ENCODE data around the gene DGKQ.

The DGKQ gene

DNA sequence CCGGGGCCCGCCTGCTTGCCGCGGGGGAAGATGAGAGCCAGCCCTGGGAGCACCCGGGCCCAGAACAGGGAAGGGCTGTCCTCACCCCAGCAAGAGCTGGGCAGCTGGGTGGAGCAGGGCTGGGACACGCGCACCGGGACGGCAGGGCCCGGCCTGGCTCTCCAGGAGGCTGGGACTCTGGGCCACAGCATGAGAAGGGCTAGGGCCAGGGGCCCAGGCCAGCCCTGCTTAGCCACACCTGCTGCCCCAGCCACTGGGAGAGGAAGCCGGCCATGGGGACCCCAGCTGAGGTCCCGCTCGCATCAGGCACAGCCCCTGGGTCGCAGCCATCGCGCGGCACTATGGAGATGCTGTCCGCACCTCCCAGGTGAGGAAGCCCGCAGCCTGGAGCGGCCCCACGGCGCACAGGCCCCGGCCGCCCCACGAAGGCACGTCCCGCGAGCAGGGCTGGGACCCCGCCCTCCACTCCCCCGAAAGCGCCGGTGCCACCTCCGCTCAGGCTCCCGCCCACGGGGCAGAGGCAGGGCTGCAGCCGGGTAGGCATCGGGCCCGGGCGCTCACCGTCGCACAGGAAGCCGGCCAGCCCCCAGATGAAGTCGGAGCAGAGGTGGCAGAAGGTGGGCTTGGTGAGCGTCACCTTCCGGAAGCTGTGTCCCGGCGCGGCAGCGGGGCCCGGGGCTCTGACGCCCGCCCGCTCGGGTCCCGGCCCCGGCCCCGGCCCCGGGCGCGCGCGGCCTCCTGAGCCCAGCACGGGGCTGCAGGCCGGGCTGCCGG is 531 bp downstream of the DGKQ start:
- DNase-seq, result peak; percentile 55

DNA sequence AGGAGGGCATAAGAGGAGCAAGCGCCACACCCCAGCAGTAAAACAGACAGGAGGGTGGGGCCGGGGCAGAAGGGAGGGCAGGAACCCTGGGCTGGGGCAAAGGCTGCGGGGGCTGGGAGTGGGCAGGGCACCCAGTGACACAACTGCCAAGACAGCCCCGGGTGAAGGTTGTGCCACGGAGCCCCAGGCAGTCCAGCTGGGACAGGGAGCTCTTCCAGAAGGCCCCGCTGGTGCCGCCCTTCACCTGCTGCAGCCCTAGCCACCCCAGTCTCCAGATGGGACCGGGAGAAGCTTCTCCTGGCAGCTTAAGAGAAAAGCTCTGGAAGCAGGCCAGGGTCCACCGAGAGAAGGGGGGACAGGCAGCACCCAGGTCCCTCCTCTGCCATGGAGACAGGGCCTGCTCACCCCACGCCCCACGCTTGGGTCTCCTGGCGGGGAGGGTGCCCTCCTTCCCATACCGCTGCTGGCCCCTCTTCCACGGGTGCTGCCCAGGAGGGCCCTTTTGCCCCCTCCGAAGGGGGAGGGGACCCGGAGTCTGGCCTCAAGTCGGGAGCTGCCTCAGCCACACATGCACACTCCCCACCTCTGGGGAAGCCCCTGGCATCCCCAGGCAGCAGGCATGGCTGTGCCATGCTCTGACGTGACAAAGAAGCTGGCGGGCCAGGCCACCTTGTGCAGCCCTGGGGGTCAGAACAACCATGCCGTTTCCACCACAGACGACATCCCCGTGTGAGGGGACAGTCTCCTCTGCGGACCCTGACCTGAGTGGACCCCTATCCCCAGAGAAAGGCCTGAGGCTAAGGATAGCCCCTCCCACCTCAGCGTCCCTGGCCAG is 1.5 kb downstream of the DGKQ start:
- DNase-seq, result no peak

DNA sequence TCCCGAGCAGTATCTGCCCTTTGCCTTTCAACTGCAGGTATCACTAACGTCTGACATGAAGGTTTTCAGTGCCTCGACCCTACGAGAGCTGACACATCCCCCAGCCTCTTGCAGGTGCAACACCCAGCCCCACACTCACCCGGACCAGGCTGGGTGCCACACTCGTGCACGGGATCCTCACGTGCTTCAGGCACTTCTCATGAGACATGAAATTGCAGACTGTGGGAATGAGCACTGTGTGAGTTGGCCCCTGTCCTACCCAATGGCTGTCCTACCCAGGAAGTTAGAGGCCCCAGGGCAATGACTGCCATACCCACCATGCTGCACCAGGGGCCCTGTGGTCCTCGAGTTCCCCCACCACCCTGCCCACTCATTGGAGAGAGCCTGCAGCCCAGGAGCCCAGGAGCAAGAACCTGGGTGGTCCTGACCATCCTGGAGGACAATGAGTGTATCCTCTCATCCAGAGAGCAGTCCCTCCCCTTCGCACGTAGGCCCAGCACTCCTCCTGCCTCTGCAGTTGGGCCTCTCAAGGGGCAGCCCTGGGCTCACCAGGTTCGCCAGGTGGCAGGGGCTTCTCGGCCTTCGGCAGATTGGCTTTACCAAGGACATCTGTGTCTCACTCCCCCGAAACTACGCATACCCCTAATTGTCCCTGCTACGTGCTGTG is 2.4 kb downstream of the DGKQ start:
- no peak for DNase-seq

DNA sequence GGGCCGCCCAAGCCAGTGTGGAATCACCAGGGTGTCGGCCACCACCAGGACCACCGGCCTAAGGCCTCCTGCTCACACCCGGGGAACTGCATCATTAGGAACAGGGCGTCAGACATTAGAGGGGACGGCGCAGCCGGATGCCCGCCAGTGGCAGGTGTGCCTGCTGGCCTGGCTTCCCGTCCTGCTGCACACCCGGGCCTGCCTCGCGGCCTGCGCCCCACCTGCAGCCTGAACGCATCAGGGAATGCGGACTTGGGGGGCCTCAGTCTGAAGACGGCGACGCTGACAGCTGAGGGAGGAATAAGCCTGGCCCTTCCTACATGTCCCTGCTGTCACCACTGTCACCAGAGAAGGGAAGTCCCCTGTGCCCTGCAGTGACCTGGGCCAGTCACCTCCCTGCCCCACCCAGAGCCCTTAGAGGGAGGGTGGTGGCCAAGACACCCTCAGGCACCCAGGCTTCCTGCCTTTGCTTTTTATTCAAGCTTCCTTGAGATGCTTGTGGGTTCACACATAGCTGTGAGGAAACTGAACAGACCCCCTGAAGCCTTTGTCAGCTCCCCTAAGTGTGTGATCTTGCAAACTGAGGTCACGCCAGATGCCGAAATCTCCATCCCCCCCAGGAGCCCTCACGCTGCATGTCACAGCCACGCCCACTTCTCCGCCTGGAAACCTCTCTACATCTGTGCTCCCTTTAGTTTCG is 3.2 kb downstream of the DGKQ start:
- no peak for DNase-seq

DNA sequence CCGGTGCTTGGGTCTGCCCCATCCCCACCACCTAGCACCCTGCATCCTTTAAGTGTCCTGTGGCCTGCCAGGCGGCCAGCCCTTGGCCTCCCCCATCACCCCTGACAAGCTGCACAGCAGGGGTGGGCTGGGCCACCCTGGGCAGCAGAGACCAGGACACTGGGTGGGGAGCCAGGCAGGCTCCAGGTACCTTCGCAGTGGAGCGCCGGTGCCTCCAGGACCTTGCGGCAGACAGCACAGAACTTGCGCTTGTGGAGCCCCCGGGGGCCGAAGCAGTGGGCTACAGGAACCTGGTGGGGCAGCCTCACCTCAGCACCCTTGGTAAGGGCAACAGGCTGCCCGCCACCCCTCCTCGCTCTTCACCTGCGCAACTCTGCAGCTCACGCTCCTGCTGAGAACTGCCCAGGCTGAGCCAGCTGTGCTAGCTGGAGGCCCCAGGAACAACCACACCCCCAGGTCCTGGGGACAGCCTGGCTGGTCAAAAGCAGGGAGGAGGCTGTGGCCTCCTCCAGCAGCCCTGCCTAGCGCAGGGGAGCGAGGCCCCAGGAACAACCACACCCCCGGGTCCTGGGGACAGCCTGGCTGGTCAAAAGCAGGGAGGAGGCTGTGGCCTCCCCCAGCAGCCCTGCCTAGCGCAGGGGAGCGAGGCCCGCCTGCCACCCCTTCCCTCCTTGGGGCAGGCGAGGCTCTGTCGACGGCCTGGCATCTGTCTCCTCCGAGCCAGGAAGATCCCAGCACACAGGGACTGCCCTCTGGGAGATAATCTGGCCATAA is 4.6 kb downstream of the DGKQ start:
- DNase-seq, result no peak

DNA sequence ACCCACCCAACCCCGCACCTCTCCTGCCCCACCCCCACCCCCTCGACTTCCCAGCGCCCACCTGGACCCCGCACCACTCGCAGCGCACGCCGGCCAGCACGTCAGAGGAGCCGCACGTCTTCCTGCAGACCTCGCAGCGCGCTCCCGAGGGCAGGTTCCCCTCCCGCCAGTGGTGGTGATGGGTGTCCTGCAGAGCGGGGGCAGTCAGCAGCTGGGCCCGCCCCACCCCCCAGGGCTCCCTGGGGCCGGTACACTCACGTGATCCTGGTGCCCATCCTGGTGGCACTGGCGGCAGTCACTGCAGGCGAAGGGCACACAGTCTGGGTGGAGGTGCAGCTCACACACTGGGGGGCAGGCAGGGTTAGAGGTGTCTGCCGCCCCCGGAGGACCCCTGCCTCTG is 5.1 kb downstream of the DGKQ start:
- peak; percentile 17 for DNase-seq

DNA sequence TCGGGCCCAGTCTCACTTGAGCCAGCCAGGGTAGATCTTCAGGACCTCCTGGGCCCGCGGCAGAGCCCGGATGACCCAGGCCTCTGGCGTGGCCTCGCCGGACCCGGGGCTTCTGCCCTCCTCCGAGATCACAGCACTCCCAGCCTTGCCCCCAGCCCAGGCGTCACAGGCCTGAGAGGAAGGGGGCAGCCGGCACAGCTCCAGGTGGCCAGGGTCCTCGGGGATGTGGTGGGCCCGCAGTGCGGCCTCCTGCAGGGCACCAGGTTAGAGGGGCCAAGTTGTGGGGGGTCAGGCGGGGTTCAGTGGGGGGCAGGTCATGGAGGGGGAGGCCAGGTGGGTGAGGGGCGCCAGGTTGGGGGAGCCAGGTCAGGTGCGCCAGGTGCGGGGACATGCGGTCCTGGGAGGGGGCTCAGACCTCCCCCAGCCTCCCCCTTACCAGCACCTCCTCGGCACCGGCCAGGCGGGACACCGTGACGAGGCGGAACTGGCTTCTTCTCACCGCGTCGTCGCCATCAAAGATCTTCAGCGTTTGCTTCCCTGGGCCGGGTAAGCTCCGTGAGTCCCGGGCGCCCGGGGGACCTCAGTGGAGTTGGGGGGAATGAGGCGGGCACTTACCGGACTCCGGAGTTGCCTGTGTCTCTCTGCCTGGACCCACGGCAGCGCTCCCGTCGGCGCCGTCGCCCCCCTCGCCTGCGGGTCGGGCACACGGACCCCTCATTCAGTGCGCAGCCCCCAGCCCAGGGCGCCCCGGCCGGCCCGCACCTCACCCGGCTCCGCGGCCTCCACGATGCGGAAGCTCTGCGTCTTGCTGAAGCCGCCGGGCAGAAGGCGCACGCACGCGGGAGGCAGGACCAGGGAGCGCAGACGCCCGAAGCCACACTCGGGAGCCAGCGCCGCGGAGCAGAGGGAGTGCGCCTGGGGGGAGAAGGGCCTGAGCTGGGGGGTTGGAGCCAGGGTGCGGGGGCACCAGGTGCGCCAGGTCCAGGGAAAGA is 6.0 kb downstream of the DGKQ start:
- DNase-seq, result peak; percentile 48

DNA sequence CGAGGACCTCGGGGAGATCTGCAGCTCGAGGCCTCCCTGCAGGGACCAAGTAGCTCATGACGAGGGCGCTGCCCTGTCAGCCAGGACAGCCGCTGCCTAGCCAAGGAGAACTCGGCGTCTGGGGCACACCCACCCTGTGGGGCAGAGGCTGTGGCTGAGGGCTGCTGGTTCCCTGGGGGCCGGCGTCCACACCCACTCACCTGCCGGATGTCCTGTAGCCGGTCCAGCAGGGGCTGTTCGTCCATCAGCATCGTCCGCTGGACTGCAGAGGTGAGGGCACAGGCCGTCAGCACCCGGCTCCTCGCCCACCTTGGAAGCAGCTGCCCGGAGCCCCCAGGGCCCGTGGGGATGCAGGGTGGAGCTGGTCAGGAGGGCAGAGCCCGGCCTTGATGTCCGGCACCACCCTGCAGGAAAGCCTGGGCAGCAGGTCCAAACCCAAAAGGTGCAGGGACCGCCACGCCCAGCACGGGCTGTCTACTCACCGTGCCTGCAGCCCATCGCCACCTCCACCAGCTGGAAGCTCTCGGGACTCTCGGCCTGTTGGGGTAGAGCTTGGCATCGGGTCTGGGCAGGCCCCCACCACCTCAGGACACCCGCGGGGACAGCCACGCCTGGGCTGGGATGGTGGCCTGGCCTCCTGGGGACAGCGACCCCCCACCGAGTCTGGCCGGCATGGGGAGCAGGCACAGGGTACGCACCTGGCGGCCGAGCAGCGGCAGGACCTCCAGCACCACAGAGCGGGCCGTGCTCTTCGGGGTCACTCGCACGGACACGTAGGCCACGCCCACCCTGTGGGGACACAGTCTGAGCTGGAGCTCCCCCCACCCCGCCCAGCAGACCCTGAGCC is 6.9 kb downstream of the DGKQ start:
- peak; percentile 7 for DNase-seq

DNA sequence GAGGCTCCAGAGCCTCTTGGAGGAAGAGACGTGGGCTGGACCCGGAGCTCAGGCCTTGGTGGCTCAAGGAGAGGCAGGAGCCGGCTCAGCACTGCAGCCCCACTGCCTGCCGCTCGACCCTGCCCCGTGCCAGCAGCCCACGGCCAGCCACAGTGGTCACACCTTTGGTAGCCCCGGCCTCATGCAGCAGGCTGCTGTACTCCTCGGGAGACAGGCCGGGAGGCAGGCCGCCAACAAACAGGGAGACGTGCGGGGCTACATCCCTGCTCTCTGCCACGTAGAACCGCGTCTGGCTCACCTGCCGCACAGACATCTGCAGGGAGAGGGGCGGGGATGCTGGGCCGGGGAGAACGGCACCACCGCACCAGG is 7.6 kb downstream of the DGKQ start:
- peak; percentile 2 for DNase-seq

DNA sequence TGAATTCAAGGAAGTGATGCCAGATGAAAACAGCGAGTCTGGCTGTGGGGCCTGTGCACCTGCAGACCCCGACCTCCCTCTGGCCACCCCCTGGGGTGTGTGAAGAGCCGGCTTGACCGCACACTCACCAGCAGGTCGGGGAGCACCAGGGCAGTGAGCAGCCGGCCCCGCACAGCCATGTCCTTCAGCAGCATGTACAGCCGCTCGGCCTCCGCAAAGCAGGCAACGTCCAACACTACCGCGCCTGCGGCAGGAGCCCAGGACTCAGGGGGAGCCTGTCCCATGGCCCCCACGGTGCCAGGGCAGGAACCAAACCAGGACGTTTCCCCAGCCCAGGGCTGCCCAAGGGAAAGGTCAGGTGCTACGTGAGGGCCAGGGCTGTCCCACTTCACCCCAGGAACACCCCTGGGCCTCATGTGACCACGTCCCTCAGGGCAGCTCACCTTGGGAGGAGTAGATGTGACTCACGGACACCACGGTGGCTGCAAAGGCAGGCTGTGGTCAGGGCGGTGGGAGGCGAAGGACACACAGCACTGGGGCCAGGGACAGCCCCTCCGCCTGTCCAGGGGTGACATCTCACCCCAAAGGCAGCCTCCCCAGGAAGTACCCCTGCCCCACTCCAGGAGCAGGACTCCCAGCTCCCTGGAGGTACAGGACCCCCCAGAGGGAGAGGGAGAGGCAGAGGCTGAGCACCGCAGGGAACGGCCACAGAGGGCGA is 8.2 kb downstream of the DGKQ start:
- DNase-seq, result peak; percentile 2

DNA sequence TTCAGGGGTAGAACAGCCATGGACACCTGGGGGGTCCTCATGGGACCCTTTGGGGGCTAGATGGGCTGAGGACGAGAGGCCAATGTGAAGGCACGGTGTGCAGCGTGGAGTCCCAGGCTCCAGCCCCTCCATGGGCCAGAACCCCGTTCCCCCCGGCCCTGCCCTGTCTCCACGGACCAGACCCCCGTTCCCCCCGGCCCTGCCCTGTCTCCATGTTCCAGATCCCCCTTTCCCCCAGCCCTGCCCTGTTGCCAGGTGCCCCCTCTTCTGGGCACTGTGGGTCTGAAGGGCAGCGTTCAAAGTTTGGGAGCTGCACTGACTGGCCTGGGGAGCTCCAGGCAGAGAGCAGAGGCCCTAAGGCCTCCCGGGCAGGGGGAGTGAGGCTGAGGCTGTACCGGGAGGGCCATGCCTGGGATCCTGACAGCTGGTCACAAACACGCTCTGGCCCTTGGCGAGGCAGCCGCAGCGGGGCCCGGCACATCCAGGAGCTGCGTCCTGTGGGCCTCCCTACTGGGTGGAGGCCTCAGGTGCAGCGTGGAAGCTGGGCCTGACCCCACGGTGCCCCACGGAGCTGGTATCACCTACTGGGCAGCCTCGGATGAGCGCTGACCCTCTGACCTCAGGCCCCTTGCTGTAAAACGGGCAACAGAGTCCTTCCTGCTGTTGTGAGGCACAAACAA is 8.9 kb downstream of the DGKQ start:
- peak; percentile 9 for DNase-seq

DNA sequence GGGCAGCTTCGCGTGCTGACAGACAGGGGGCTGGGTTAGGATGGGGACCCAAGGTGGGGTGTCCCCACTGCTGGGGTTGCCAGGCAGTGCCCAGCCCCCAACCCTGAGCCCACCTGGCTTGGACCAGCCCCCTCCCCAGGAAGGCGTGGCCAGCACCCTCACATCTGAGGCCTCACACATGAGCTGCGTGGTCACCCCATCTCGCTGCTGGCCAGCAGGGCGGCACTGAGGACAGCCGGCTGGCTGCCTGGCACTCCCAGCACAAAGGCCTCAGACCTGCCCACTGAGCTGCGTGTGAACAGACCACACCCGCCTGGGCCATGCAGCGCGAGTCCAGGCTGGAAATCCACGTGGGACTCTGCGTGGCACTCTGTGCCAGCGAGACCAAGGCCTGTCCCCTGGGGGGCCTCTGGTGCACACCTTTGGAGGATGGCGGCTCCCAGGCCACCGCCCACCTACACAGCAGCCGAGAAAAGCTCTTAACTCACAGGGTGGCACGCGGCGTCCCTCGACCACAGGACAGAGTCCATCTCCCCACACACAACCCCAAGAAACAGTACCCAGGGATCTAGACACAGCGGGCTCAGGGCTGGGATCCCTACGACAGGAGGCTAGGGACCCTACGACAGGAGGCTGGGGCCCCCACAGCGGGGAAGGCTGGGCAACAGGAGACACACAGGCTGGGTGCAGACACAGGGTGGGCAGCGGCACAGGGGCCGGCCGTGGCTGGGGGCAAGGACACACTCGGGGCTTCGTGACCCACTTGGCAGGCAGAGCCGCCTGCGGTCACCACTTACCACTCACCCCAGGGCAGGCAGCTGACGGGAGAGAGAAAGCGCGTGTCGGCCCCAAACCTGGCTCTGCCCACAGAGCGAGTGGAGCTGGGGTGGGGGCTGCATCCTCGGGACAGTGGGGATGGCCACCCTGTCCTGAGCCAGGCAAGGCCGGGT is 9.8 kb downstream of the DGKQ start:
- peak; percentile 6 for DNase-seq

DNA sequence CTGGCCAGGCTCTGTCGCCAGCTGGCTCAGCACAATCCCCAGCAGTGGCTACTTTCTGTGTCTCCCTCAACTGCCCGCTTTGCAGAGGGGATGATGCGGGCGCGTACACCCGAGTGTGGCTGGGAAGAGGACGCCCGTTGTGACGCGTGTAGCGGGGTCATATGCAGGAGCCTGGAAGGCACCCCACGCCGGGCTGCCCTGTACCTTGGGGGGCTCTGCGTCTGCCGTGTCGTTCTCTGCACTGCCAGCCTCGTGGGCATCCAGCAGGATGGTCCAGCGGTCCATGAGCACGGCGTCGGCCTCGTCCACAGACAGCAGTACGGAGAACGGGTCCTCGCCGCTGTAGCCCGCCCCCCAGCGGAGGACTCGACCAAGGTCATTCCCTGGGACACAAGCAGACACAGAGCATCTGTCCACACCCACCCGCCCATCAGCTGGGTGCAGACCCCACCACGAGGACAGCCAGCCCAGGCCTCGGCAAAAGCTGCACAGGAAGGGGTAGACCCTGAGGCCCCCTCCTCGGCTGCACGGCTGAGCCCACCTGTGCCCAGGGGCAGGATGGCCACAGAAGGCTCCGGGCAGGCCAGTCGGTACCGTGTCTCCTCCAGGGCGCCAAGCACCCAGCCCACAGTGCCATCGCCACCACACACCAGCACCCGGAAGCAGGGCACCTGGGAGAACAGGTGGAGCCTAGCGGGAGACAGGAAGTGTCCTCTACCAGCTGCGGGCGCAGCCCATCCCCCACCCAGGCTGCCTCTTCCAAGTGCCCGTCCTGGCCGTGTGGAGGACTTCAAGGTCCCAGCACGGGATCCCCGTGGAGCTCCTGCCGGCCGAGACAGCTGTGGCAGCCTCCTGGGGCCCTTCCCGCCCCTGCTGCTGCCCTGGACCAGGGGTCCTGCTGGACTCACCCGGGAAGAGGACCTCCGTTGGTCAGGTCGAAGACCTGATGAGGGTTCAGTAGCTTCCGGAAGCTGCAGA is 10.8 kb downstream of the DGKQ start:
- no peak for DNase-seq

DNA sequence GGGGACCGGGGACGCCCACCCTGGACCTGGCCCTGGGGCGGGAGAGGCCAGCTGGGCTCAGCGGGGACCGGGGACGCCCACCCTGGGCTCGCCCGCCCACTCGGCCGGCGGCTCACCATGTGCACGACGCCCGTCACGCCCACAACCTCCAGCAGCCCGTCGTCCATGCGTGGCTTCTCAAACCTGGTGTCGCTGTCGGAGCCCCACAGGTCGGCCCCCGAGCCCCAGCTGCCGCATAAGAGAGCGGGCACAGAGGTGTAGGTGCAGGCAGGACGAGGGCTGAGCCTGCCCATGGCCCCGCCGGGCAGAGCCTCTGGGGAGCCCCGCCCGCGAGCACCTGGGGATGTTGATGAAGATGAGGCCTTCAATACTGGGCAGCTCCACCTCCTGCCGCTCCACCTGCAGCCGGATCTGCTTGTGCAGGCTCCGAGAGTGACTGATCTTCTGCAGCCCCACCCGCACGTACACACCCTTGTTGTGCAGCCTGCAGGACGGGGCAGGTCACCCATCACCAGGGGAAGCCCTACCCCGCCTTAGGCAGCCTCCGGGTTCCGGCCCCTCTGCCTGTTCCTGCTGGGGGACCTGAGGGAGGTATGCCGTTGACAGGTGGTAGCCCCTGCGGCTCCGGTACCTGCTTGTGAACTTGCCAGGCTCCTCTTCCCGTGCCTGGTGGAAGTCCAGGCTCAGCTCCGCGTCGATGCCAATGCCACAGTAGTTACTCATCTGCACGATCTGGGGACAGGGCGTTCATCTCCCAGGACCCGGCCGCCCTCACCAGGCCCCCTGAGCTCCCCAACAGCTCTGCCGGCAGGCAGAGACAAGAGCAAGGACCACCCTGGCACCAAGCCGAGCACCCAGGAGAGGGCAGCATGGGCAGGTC is 11.8 kb downstream of the DGKQ start:
- DNase-seq, result peak; percentile 4

Data from retina (tissue), 1 donor.